ENCODE data around the gene OXCT2. TPM values are rescaled to one million over a fixed set of nuclear protein-coding genes. Genes with fewer than 3 reads are reported as not detected.
"Not testable (repeated sequence)": the region's sequence is repeated elsewhere in the genome, so short reads cannot be mapped to it uniquely, and the experiment has no call there.

Gene OXCT2
- total and polyA plus RNA-seq, 9 of the 15 experiments (the other 6 are each of a cell fraction or from before 2014, with no cell fraction given), result 0.08 to 0.64 (median 0.22) TPM; not detected in 2

DNA sequence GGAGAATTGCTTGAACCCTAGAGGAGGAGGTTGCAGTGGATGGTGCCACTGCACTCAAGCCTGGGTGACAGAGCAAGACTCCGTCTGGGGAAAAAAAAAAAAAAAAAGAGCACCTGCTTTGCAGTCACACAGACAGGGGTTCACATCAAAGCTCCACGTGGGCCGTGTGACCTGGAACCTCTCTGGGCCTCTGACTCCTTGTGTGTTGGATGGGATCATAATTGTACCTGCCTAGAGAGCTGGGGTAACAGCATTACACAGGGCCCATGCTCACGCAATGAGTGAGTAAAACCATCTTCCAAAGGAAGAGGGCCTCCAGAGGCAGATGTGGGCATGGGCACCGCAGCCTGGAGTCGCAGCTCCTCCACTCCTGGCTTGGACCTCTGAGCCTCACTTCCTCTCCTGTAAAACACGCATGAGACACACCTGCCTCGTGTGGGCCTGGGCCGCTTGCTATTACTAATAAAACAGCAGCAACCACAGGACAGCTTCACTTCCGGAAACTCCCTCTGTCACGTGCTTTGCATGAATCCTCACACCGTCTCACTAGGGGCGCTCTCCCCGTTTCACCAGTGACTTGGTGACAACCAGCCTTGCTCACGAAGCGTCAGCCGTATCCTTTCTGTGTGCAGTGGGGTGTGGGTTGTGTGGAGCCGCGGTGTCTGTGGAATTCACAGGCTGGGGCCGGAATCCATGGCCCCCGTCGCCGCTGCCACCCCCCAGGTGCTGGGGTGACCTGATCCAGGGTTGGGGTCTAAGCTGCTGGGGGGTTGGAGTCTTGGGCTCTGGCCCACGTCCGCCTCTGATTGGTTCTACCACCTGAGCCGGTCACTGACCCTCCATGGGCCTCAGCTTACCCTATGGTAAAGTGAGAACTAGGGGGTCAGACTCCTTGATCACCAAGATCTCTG lies 28.0 kb upstream of the OXCT2 start:
- H3K27me3 ChIP-seq (ENCODE audit: control insufficient read depth in 2 of 2, insufficient read depth in 2 of 2, low read length in 2 of 2); in situ Hi-C loops (cut with MboI); H3K4me3 ChIP-seq; H4K20me1 ChIP-seq (replicated peaks; ENCODE audit: control insufficient read depth, insufficient read depth, low read length); H3K9me1 ChIP-seq (ENCODE audit: control insufficient read depth, insufficient read depth, low read length); H3K36me3 ChIP-seq (ENCODE audit: control insufficient read depth, insufficient read depth, low read length); H3K9me3 ChIP-seq (replicated peaks; ENCODE audit: control insufficient read depth, insufficient read depth, low read depth, low read length); H3K79me2 ChIP-seq (ENCODE audit: control insufficient read depth, insufficient read depth, low read length); TF ChIP-seq NR4A1 (CRISPR knock-in tag; IDR thresholded peaks at IDR 0.05): not testable (repeated sequence)
- peak overlapping the region; percentile 63; the same call in 1 of the 2 replicates for H3K4me2 ChIP-seq (ENCODE audit: insufficient read depth, low read length)
- peak; percentile 99 for FAIRE-seq
- 34% methylated on average over 21 of the region's 26 CpGs for WGBS (ENCODE audit: insufficient coverage, low coverage, missing lambda C conversion rate)
- POLR2A ChIA-PET, result interaction anchor here (0.6 to 1.7 kb wide), 4 partner anchors 12 to 74 kb away, joined by 3 to 5 read pairs (median 4); no protein-coding TSS in a partner anchor
- peak overlapping the region; percentile 99 for H2AFZ ChIP-seq (ENCODE audit: low read depth, low read length)
- H3K4me1 ChIP-seq (replicated peaks in 1 of 2; ENCODE audit: control insufficient read depth in 2 of 2, insufficient read depth in 2 of 2, low read length in 2 of 2), result peaks cover 9 to 10% of the 10 kb centered on the region in 2 experiments; a peak in 4 of 5 replicates
- CTCF ChIA-PET (ENCODE audit: low intra/inter-chr PET ratio), result interaction anchor here (0.6 to 2.5 kb wide), 7 partner anchors 88 to 193 kb away, joined by 3 to 18 read pairs (median 4); partner anchors contain the start of genes MYCL and NT5C1A
- TSS peak; percentile 89 for BruUV-seq (replicated peaks)
- peak overlapping the region in 1 of 2 experiments; percentile 55; a peak in 1 of 4 replicates for H3K9ac ChIP-seq (ENCODE audit: insufficient read depth in 1 of 2, low read depth in 2 of 2, low read length in 2 of 2)
- intact Hi-C loops (cut with micrococcal nuclease), result loop anchor here (1.0 to 5.0 kb wide), 2 partner anchors 97 to 192 kb away; no protein-coding TSS in a partner anchor
- peak overlapping the region; percentile 74 for H3K27ac ChIP-seq (ENCODE audit: extremely low read depth, low read depth, low read length)
- peak; percentile 99 for ATAC-seq
- peak; percentile 82 to 96 (median 86) for DNase-seq (ENCODE audit: extremely low read depth in 1 of 4, low spot score in 3 of 4)
- TF ChIP-seq, protein P1, sequence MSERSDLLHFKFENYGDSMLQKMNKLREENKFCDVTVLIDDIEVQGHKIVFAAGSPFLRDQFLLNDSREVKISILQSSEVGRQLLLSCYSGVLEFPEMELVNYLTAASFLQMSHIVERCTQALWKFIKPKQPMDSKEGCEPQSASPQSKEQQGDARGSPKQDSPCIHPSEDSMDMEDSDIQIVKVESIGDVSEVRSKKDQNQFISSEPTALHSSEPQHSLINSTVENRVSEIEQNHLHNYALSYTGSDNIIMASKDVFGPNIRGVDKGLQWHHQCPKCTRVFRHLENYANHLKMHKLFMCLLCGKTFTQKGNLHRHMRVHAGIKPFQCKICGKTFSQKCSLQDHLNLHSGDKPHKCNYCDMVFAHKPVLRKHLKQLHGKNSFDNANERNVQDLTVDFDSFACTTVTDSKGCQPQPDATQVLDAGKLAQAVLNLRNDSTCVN (CRISPR knock-in tag; IDR thresholded peaks at IDR 0.05), result peak; percentile 60; the same call in 1 of the 2 replicates
- TF ChIP-seq NR4A1 (tag; IDR thresholded peaks at IDR 0.05) (peak; percentile 88), ARNT (IDR thresholded peaks at IDR 0.05) (peak in 1 of 2 experiments; percentile 23; a peak in 1 of 4 replicates), ZFPM2 (CRISPR knock-in tag; IDR thresholded peaks at IDR 0.05) (peak; percentile 33; the same call in 1 of the 2 replicates), EP400 (IDR thresholded peaks at IDR 0.05) (peak; percentile 80)
- TF ChIP-seq, protein P2, sequence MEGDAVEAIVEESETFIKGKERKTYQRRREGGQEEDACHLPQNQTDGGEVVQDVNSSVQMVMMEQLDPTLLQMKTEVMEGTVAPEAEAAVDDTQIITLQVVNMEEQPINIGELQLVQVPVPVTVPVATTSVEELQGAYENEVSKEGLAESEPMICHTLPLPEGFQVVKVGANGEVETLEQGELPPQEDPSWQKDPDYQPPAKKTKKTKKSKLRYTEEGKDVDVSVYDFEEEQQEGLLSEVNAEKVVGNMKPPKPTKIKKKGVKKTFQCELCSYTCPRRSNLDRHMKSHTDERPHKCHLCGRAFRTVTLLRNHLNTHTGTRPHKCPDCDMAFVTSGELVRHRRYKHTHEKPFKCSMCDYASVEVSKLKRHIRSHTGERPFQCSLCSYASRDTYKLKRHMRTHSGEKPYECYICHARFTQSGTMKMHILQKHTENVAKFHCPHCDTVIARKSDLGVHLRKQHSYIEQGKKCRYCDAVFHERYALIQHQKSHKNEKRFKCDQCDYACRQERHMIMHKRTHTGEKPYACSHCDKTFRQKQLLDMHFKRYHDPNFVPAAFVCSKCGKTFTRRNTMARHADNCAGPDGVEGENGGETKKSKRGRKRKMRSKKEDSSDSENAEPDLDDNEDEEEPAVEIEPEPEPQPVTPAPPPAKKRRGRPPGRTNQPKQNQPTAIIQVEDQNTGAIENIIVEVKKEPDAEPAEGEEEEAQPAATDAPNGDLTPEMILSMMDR (IDR thresholded peaks at IDR 0.05 in 2 of 3, conservative IDR thresholded peaks at IDR 0.05 in 1 of 3; ENCODE audit: insufficient read depth in 2 of 3, low read depth in 1 of 3, low read length in 3 of 3), result peak in 2 of 3 experiments; percentile 76 to 77; a peak in 5 of 6 replicates
- TF ChIP-seq, protein P3, sequence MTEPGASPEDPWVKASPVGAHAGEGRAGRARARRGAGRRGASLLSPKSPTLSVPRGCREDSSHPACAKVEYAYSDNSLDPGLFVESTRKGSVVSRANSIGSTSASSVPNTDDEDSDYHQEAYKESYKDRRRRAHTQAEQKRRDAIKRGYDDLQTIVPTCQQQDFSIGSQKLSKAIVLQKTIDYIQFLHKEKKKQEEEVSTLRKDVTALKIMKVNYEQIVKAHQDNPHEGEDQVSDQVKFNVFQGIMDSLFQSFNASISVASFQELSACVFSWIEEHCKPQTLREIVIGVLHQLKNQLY (CRISPR knock-in tag; conservative IDR thresholded peaks at IDR 0.05), result peak in 1 of 2 experiments; percentile 90; a peak in 1 of 4 replicates
- TF ChIP-seq, protein P4, sequence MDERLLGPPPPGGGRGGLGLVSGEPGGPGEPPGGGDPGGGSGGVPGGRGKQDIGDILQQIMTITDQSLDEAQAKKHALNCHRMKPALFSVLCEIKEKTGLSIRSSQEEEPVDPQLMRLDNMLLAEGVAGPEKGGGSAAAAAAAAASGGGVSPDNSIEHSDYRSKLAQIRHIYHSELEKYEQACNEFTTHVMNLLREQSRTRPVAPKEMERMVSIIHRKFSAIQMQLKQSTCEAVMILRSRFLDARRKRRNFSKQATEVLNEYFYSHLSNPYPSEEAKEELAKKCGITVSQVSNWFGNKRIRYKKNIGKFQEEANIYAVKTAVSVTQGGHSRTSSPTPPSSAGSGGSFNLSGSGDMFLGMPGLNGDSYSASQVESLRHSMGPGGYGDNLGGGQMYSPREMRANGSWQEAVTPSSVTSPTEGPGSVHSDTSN (CRISPR knock-in tag; IDR thresholded peaks at IDR 0.05; ENCODE audit: low read depth), result not testable (repeated sequence)
- TF ChIP-seq, protein P4 (tag; conservative IDR thresholded peaks at IDR 0.05; ENCODE audit: low read depth), result 0 out of 2 replicates have a peak, but pooled peaks have one; percentile 18

Data from K562 (cell line).